Measurements from ENCODE around the gene ZNF552.
"Not testable (repeated sequence)": the region's sequence is repeated elsewhere in the genome, so short reads cannot be mapped to it uniquely, and the experiment has no call there.

ZNF552 gene

DNA sequence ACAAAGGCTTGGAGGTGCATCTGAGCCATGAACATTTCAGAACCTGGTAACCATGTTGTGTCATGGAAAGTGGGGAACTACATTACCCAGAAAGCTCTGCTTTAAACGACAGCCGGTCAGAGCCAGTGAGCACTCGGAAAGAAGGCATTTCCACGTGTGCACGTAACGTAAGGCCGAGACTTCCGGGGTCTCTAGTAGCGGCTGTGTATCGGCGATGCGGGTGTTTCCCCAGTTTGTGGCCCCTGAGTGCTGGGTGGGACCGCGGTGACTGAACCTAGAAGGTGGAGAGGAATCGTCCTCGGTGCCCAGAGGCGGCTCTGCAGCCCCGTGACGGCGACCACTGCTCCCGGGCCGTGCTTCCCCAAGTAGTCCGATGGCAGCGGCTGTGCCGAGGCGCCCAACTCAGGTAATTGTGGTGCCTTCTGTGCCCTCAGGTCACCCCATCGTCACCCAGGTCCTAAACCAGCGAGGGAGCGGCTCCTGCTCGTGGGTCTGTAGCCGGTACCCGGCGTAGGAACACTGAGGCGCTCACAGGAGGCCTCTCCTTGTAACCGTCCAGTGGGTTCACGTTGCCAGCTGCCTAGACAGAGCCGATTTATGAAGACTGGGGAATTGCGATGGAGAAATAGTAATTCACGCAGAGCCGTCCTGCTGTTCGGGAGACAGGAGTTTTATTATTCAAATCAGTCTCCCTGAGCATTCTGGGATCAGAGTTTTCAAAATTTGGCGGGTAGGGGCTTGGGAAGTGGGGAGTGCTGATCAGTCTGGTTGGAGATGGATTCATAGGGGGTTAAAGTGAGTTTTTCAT lies 35.2 kb upstream of the ZNF552 start, which contains the start of gene ZNF587:
TSS of gene ZNF587 (plus strand) at position 194 of the 808 bp plus-strand sequence. CDS start at position 374, 180 bp downstream.
- H2BK5ac ChIP-seq (ENCODE audit: low read length); H2BK15ac ChIP-seq (replicated peaks; ENCODE audit: low read depth); H4K5ac ChIP-seq (ENCODE audit: low read length); H3K36me3 ChIP-seq (ENCODE audit: control insufficient read depth, insufficient read depth, low read length); H3K27me3 ChIP-seq (ENCODE audit: insufficient read depth, low read length, poor library complexity); H2AK5ac ChIP-seq (ENCODE audit: low read length); H3K23ac ChIP-seq (ENCODE audit: low read length); H3K4me1 ChIP-seq (ENCODE audit: control insufficient read depth, low read depth, low read length); H4K8ac ChIP-seq (ENCODE audit: low read depth, low read length); H2BK120ac ChIP-seq (ENCODE audit: low read depth, low read length); H3K4ac ChIP-seq (ENCODE audit: low read depth, low read length): not testable (repeated sequence)
- Histone ChIP-seq H3K4me2 (ENCODE audit: low read length) (peak within 1 kb of the TSS; percentile 2), H3K27ac (ENCODE audit: low read depth, low read length) (peak within 1 kb of the TSS; percentile 59), H3K79me1 (ENCODE audit: low read length) (peaks cover 10% of the 10 kb centered on the region), H3K4me3 (ENCODE audit: low read length) (peak within 1 kb of the TSS; percentile 21), H3K9ac (ENCODE audit: low read length) (peak within 1 kb of the TSS; percentile 48), H3K18ac (ENCODE audit: low read length) (peak within 1 kb of the TSS; percentile 35), H3K79me2 (ENCODE audit: control insufficient read depth, insufficient read depth, low read length) (peaks cover 31% of the 10 kb centered on the region), H3K56ac (ENCODE audit: low read length) (peak within 1 kb of the TSS; percentile 80)
- peak; percentile 95 for DNase-seq
- WGBS (ENCODE audit: extremely low coverage, insufficient coverage, low lambda C conversion rate) = no CpG with 5 or more reads among the region's 42 CpGs

DNA sequence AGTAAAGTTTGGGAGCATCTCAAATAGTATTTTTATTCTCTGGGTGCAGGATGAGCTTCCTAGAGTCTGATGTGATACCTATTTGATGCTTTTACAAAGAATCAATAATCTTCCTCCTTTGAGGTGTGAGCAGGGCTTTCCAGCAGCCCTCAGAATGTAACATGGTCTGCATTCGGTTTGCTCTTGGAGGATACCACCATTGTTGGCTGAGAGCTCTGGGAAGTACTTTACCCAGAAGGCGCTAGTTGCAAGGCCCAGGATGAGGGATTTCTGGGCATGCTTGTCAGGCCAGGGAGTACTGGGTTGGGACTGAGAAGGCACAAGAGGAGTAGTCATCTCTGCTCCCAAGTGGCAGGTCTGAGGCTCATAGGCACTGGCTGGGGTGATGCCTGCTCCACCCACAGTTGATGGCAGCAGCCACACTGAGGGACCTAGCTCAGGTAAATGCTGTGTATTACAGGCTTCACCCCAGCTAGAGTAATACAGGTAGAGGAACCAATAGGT lies 34.5 kb upstream of the ZNF552 start:
- not testable (repeated sequence) for H4K5ac ChIP-seq (ENCODE audit: low read length); H3K18ac ChIP-seq (ENCODE audit: low read length); H4K8ac ChIP-seq (ENCODE audit: low read depth, low read length); H3K4ac ChIP-seq (ENCODE audit: low read depth, low read length); H3K9ac ChIP-seq (ENCODE audit: low read length); H3K4me3 ChIP-seq (ENCODE audit: low read length); H3K27ac ChIP-seq (ENCODE audit: low read depth, low read length); H2BK5ac ChIP-seq (ENCODE audit: low read length); H3K56ac ChIP-seq (ENCODE audit: low read length); H2AK5ac ChIP-seq (ENCODE audit: low read length); H3K4me2 ChIP-seq (ENCODE audit: low read length); H3K4me1 ChIP-seq (ENCODE audit: control insufficient read depth, low read depth, low read length); H3K23ac ChIP-seq (ENCODE audit: low read length); H3K27me3 ChIP-seq (ENCODE audit: insufficient read depth, low read length, poor library complexity); H2BK15ac ChIP-seq (replicated peaks; ENCODE audit: low read depth); H2BK120ac ChIP-seq (ENCODE audit: low read depth, low read length); H3K36me3 ChIP-seq (ENCODE audit: control insufficient read depth, insufficient read depth, low read length)
- Histone ChIP-seq H3K79me2 (ENCODE audit: control insufficient read depth, insufficient read depth, low read length) (peaks cover 36% of the 10 kb centered on the region), H3K79me1 (ENCODE audit: low read length) (peaks cover 13% of the 10 kb centered on the region)
- no CpG with 5 or more reads among the region's 2 CpGs for WGBS (ENCODE audit: extremely low coverage, insufficient coverage, low lambda C conversion rate)
- peak; percentile 68 for DNase-seq

DNA sequence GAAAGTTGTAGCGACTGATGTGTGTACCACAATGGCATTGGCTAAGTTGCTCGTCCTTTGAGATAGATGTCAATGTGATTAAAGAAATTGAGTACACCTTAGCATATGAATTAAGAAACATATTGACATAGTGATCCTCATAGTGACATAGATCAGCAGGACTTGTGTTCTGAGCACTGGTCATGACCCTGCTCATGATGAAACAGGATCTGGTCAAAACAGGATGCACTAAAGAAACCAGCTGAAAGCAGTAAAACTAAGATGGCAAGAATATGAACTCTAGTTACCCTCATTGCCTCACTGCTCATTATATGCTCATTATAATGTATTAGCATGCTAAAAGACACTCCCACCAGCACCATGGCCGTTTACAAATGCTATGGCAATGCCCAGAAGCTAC lies 32.5 kb upstream of the ZNF552 start:
- not testable (repeated sequence) for H3K36me3 ChIP-seq (ENCODE audit: control insufficient read depth, insufficient read depth, low read length); H2BK5ac ChIP-seq (ENCODE audit: low read length); H2AK5ac ChIP-seq (ENCODE audit: low read length); H4K5ac ChIP-seq (ENCODE audit: low read length); H3K23ac ChIP-seq (ENCODE audit: low read length); H3K4me2 ChIP-seq (ENCODE audit: low read length); DNase-seq; H3K4me3 ChIP-seq (ENCODE audit: low read length); H2BK15ac ChIP-seq (replicated peaks; ENCODE audit: low read depth); H3K4me1 ChIP-seq (ENCODE audit: control insufficient read depth, low read depth, low read length); H2BK120ac ChIP-seq (ENCODE audit: low read depth, low read length); H3K56ac ChIP-seq (ENCODE audit: low read length); H3K4ac ChIP-seq (ENCODE audit: low read depth, low read length); H3K27ac ChIP-seq (ENCODE audit: low read depth, low read length); H3K9ac ChIP-seq (ENCODE audit: low read length); H3K18ac ChIP-seq (ENCODE audit: low read length); H4K8ac ChIP-seq (ENCODE audit: low read depth, low read length); H3K27me3 ChIP-seq (ENCODE audit: insufficient read depth, low read length, poor library complexity)
- Histone ChIP-seq H3K79me2 (ENCODE audit: control insufficient read depth, insufficient read depth, low read length) (peaks cover 43% of the 10 kb centered on the region), H3K79me1 (ENCODE audit: low read length) (peaks cover 15% of the 10 kb centered on the region)
- no CpG with 5 or more reads among the region's 3 CpGs for WGBS (ENCODE audit: extremely low coverage, insufficient coverage, low lambda C conversion rate)

DNA sequence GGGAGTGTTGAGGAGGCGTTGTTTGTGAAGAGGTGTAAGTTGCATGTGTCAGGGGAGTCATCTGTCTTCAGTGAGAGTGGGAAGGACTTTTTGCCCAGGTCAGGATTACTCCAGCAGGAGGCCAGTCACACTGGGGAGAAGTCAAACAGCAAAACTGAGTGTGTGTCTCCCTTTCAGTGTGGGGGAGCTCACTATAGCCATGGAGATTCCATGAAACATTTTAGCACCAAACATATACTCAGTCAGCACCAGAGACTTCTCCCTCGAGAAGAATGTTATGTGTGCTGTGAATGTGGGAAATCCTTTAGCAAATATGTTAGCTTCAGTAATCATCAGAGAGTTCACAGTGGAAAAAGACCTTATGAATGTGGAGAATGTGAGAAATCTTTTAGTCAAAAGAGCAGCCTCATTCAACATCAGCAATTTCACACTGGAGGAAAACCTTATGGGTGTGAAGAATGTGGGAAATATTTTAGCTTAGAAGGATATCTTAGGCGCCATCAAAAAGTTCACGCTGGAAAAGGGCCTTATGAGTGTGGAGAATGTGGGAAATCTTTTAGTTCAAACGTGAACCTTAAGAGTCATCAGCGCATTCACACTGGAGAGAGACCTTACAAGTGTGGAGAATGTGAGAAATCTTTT lies 26.5 kb upstream of the ZNF552 start:
- Histone ChIP-seq H3K36me3 (ENCODE audit: control insufficient read depth, insufficient read depth, low read length) (peaks cover 16% of the 10 kb centered on the region), H3K79me1 (ENCODE audit: low read length) (peaks cover 14% of the 10 kb centered on the region), H3K23ac (ENCODE audit: low read length) (no peak overlapping the region), H3K56ac (ENCODE audit: low read length) (no peak overlapping the region), H4K5ac (ENCODE audit: low read length) (no peak overlapping the region), H3K79me2 (ENCODE audit: control insufficient read depth, insufficient read depth, low read length) (peaks cover 53% of the 10 kb centered on the region), H2BK120ac (ENCODE audit: low read depth, low read length) (no peak overlapping the region), H3K18ac (ENCODE audit: low read length) (no peak overlapping the region), H3K4me3 (ENCODE audit: low read length) (no peak overlapping the region), H3K4me1 (ENCODE audit: control insufficient read depth, low read depth, low read length) (no peaks in the 10 kb centered on the region), H4K8ac (ENCODE audit: low read depth, low read length) (no peak overlapping the region), H3K4ac (ENCODE audit: low read depth, low read length) (no peak overlapping the region), H3K27ac (ENCODE audit: low read depth, low read length) (peak overlapping the region; percentile 44), H3K9ac (ENCODE audit: low read length) (no peak overlapping the region), H2AK5ac (ENCODE audit: low read length) (no peak overlapping the region), H3K4me2 (ENCODE audit: low read length) (no peak overlapping the region), H3K27me3 (ENCODE audit: insufficient read depth, low read length, poor library complexity) (no peaks in the 10 kb centered on the region), H2BK15ac (replicated peaks; ENCODE audit: low read depth) (no peak overlapping the region), H2BK5ac (ENCODE audit: low read length) (no peak overlapping the region)
- no CpG with 5 or more reads among the region's 6 CpGs for WGBS (ENCODE audit: extremely low coverage, insufficient coverage, low lambda C conversion rate)
- peak; percentile 79 for DNase-seq

DNA sequence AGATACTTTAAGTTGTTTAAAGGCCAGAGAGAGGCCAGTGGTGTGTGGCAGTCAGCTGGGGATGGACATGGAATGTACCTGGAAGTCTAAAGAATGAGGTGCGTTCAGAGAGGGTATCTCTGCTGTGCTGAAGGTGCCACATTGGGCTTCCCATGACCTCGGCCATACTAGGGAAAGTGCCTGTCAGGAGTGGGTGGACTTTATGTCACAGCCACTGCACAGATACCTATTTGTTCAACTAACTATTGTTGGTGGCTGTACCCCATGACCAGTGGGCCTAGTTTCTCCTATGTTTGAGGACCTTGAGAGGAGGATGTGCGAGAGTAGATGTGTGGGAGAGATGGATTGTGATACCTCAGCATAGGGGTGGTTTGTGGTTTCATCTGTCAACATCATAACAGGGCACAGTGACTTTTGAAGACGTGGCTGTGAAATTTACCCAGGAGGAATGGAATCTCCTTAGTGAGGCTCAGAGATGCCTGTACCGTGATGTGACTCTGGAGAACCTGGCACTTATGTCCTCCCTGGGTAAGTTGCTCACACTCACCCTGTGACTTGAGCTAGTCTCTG lies 24.0 kb upstream of the ZNF552 start:
- no CpG with 5 or more reads among the region's 5 CpGs for WGBS (ENCODE audit: extremely low coverage, insufficient coverage, low lambda C conversion rate)
- not testable (repeated sequence) for H4K8ac ChIP-seq (ENCODE audit: low read depth, low read length); H3K4me1 ChIP-seq (ENCODE audit: control insufficient read depth, low read depth, low read length); H3K4ac ChIP-seq (ENCODE audit: low read depth, low read length); H3K56ac ChIP-seq (ENCODE audit: low read length); H2AK5ac ChIP-seq (ENCODE audit: low read length); H3K27me3 ChIP-seq (ENCODE audit: insufficient read depth, low read length, poor library complexity); H3K4me2 ChIP-seq (ENCODE audit: low read length); H2BK15ac ChIP-seq (replicated peaks; ENCODE audit: low read depth); DNase-seq; H4K5ac ChIP-seq (ENCODE audit: low read length); H2BK5ac ChIP-seq (ENCODE audit: low read length); H3K4me3 ChIP-seq (ENCODE audit: low read length); H2BK120ac ChIP-seq (ENCODE audit: low read depth, low read length); H3K18ac ChIP-seq (ENCODE audit: low read length); H3K27ac ChIP-seq (ENCODE audit: low read depth, low read length); H3K23ac ChIP-seq (ENCODE audit: low read length); H3K79me1 ChIP-seq (ENCODE audit: low read length); H3K9ac ChIP-seq (ENCODE audit: low read length)
- peaks cover 45% of the 10 kb centered on the region for H3K79me2 ChIP-seq (ENCODE audit: control insufficient read depth, insufficient read depth, low read length)
- H3K36me3 ChIP-seq (ENCODE audit: control insufficient read depth, insufficient read depth, low read length) = peaks cover 13% of the 10 kb centered on the region
